GM18861 (cell line): ENCODE results near the gene TBX10.
"Not testable (repeated sequence)": the region's sequence is repeated elsewhere in the genome, so short reads cannot be mapped to it uniquely, and the experiment has no call there.

Experiments used
- ATAC-seq: cut with Tn5 transposase; IDR thresholded peaks from one replicate; pipeline ENCODE4 v1.9.1; 2021; ENCODE audit not compliant: unreplicated experiment

The TBX10 gene

DNA sequence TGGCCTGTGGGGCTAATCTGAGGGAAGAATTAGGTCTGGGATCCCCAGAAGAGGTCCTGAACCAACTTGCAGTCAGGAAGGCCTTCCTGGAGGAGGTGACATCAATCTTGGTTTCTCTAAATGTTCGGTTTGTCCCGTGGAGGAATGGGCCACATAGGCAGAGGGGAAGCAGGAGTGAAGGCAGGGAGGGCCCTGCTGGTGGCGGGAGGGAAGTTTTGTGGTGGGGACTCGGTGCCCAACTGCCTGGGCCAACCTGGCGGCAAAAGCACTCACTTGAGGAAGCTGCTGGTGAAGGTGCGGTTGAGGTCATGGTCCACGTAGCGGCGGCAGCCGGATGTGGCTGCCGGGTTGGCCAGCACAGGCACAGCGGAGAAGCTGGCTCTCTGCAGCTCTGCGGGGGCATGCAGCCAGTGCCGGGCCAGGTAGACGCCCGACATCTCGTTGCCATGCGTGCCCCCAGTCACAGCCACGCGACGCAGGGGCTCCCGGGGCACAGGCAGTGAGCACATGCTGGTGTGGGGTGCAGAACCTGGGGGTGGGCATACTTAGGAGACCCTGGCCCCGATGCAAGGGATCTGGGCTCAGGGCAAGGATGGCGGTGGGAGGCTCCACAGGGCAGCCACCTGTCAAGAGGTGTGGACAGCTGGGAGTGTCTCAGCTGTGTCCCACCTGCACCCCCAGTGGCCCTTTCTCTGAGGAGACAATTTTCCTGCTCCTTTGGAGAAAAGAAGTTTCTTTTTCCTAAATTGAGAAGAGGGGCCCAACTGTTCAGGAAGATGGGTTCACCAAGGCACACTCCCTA lies 7.2 kb upstream of the TBX10 start:
- no peak for ATAC-seq

DNA sequence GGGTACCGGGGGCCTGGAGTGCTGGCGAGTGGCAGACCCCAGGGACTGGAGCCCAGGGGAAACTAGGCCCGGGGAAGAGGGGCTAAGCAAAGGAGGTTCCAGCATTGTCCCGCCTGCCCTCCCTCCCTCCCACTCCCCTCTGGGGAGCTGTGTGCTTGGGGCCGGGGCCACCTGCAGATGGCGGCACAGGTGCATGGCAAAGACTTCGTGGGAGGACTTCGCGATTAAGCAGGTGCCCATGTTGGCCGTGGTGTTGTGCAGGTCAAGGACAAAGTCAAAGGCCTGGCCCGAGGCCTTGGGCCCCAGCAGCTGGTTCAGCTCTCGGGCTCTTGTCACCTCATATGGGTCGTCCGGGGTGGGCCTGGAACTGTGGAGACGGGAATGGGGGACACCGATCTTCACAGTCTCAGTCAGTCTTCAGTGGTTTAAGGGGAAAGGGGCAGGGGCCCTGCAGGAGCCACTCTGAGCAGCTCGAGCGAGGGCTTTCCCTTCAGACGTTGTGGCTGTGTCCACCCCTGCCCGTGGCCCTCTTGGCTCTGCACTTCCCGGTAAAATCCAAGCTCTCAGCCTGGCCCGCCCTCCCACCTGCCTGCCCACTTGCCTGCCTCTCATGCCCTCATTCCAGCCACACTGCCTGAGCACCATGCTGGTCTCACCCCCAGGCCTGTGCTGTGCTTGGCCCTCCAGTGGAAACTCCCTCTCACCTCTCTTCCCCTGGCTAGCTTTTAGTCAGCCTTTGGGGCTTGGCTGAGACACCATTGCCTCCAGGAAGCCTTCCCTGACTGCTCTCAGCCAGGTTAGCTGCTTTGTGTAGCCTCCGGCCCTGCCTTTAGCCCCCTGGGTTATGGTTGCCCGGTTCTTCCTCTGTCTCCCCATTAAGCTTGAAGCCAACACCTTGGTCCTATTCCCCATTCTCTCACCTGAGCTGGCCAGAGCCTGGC lies 6.2 kb upstream of the TBX10 start:
- ATAC-seq: no peak

DNA sequence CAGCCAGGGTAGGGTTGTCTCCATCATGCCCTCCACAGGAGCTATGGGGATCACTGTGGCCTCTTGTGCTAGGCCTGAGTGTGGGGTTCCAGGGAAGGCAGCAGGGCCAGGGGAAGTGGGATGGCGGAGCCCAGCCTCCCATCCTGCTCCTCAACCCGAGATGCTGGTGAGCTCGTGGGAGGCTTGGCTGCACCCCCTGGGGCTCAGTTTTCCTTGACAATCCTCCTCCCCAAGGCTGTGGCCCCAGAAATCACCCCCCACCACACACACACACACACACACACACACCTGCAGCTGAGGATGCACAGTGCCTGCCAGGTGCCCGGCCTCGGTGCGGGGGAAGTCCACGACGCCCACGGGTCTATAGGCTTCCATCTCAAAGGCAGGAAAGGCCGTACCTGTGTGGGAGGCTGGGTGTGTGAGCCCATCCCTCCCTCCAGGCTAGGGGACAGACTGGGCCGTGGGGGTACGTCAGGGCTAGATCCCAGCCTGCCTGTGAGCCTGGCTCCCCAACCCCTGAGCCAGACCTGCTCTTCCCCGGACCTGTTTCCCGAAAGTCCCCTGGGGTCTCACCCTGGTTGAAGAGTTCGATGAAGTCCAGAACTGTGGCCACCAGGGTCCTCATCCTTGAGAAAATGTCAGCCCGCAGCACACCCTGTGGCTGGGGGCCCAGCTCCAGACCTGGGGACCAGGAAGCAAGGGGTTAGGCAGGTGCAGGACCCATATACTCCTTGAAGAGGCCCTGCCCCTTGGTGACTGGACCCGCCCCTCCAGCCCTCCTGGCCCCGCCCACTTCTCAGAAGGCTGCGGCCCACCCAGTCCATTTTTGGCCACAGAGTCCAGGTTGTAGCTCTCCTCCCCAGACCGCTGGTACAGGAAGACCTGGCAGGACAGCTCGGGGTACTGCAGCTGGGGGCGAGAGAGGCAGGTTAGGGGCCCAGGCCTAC lies 5.2 kb upstream of the TBX10 start:
- ATAC-seq: no peak

DNA sequence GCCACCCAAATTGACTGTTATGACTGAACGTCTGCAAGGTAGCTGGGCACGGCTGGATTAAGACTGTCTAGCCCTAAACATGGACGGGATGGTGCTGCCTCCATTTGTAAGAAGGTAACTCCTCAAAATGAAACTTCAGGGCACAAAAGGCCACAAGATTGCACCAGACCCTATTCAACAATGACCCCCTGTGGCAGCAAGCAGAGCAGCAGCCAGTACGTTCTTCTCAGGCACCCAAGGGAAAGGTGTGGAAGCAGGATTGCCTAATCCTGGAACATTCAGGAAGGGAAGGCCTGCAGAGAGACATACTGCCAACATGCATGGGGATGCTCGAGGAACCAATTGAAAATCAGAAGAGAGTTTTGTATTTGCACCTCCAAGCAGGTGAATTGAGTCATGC lies 4.5 kb upstream of the TBX10 start:
- ATAC-seq: no peak

DNA sequence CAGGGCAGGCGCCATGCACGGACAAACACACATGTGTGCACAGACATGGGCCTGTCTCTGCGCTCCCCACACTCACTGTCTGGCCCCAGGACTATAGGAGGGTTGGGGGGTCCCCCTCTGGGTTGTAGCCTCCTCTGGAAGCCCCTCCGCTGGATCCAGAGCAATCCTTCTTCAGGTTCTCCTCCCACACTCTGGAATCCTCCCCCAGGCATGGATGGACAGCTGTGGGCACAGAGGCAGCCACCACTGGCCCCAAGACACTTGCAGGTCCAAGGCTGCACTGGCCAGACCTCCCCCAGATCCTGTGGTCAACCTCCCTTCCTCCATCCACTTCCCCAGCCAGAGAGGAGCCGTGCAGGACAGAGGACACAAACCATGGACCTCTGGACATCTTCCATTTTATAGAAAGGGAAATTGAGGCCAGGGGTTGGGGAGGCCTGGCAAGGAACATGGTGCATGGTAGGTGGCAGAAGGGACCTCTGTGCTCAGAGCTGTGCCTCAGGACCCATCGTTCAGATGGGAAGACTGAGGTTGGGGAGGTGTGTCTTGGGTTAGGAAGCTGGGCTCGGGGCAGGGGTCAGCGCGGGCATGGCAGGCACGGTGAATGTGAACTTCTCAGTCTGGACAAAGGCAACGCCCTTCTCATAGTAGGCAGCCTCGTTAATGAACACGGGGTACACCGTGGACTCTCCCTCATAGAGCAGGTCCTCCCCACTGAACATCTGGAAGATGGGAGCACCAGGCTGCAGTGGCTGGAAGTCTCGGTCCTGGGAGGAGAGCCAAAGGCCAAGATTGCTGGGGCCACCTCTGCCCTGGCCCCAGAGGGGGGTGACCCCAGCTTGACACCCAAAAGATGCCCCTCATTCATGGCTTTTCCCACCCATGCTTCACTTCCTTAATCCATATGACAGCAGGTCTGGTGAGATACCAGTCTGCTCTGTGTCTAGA lies 2.9 kb upstream of the TBX10 start:
- no peak for ATAC-seq

DNA sequence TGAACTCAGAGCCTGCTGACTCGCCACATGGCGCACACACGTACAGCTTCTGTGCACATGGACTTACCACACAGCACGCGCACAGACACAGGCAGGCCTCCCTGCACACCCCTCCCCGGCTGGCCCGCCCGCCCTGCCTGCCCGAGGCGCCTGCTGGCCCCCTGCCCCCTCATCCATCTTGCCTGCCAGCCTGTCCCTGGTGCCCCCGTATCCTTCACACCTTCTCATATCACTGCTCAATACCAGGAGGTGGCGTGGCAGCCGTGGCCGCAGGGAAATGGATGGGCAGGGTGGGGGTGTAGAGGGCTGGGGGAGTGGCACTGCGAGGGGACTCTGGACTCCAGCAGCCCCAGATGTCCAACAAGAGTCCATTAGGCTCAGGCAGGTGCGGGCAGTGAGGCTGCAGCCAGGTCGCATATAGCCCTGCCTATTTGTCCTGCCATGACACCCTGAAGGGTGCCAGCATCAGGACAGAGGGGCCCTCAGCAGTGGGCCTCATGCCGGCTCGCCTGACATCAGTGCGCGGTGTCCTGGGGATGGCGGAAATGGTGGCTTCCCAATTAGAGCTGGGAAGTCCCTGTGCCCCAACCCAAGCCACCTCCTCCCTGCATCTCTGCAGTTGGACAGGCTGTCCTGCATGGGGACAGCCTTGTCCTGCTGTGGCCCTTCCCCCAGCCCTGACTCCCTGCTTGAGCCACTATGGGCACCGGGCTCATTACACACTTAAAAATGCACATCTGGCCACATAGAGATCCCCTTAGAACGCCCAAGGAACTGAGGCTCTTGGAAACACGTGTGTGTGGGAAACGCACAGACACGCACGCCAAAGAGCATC lies 2.0 kb upstream of the TBX10 start:
- ATAC-seq: no peak

DNA sequence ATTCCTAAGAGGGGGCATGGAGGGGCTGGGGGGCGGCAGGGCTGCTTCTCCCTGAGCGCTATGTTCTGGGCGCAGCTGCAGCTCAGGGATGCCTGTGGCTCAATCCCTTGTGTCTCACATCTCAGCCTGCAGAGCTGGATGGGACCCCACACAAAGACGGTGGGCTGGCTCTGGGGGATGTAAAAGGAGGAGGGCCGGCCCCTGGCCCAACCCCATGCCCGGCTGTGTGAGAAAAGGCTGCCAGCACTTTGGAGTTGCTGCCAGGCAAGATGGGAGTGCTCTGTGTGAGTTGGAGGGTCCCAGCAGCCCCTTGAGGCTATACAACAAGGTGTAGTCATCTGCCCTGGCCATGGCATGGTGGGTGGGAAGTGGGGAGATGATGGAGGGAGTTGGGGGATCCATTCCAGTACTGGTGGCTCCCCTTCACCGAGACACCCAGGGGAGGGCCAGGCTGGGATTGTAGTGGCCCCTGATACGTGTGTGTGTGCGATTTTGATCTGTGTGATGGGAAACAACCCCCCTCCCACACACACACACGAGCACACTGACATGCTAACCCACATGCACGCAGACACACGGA lies 1.3 kb upstream of the TBX10 start:
- ATAC-seq: no peak

DNA sequence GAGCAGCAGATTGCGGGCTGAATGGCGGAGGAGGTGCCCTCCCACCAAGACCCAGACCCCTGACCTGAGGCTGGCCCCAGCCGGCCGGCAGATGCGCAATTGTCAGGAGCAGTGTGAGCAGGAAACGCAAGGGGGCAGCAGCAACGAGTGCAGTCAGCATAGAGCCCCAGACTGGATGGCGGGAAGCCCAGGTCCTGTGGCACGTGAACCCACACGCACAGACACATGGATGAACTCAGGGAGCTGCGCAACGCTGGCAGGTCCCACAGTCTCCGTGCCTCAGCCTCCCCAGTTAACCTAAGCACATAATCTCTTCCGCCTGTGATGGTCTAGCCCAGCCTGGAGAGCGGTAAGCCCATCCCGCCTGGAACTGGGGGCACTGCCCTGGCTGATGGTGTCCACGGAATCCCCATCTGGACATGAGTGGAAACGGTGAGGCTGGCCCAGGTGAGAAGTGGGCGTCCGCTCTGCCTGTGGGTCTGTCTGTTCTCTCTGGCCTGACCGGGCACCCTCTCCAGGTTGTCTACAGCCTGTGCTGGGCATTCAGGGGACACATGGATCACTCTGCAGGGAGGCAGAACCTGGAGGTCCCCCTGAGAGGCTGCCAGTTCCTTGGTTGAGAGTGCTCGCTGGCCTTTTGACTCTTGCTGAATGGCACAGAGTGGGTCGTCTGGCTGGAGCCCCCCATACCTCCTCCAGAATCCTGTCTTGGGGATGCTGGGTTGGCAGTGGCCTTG lies 626 bp upstream of the TBX10 start:
- no peak for ATAC-seq

DNA sequence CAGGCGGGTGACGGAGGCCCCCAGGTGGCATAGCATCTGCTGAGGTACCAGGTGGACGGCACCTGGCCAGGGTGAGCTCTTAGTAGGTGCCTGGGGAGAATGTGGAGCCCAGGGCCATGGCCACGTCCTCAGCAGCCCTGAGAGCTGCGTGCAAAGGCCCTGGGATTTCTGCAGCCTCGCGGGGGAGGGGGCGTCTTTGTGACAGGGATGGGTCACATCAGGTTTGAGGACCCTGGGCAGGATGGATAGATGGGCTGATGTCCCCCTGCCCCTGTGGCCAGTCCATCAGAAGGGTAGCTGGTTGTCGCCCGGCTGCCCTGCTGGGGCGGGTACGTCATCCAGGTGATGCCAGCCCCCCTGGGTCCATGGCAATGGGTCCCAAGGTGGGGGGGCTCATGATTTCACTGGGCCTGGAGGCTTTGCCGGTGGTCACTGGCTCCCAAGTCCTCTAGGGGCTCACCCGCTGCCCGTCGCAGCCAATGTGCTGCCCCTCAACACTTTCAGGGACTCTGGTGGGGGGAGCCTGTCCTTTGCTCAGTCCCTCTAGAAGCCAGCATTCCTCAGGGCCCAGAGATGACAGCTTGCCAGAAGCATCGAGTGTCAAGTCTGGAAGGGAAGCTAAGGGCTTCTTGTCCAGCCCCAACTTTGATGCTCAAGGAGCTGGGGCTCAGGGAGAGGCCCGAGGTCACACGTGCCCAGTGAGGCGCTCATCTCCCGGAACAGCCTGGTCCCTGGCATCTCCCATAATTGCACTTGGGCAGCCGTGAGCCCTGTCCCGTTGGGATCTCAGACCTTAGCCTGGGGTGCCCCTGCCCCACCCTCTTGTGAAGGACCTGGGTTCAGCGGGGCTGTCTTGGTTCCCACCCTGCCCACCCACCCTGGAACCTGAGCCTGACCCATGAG lies 777 bp downstream of the TBX10 start:
- no peak for ATAC-seq

DNA sequence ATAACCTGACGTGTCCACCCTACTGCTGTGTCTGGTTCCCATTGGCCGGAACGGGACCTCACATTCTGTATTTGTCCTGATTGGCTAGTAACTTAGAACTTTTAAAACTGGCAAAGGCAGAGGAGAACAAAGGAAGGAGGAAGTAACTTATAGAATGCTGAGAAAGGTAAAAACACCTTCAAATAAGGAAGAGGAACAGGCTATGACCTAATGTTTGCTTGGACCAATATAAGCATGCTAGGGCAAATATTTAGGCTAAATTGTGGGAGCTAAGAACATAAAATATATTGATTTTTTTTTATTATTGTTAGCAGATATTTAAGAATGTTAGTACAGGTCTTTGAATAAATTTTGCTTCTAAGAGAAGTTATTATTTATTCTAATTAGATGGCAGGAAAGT lies 2.1 kb downstream of the TBX10 start:
- ATAC-seq: not testable (repeated sequence)

DNA sequence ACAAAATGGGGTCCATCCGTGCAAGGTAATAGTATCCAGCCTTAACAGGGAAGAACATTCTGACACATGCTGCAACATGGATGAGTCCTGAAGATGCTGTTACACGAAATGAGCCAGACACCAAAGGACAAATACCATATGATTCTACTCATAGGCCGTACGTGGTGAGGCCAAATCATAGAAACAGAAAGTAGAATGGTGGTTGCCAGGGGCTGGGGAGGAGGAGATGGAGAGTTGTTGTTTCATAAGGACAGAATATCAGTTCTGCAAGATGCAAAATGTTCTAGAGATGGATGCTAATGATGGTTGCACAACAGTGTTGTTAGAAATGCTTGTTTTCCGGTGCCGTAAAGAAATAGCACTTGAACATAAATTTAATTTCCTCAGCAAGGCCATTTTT lies 2.6 kb downstream of the TBX10 start:
- ATAC-seq: no peak

DNA sequence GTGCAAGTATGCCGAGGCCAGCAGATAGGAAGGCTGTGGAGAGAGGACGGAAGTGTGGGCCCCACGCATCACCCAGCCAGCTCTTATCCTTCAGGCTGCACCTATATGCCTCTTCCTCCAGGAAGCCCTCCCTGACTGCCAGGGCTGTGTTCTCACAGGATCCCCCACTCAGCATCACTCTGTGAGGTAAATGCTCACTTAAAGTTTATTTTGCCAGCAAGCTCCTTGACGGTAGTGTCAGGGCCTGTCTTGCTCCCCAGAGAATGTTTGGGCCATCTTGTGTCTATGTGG lies 4.4 kb downstream of the TBX10 start:
- no peak for ATAC-seq

DNA sequence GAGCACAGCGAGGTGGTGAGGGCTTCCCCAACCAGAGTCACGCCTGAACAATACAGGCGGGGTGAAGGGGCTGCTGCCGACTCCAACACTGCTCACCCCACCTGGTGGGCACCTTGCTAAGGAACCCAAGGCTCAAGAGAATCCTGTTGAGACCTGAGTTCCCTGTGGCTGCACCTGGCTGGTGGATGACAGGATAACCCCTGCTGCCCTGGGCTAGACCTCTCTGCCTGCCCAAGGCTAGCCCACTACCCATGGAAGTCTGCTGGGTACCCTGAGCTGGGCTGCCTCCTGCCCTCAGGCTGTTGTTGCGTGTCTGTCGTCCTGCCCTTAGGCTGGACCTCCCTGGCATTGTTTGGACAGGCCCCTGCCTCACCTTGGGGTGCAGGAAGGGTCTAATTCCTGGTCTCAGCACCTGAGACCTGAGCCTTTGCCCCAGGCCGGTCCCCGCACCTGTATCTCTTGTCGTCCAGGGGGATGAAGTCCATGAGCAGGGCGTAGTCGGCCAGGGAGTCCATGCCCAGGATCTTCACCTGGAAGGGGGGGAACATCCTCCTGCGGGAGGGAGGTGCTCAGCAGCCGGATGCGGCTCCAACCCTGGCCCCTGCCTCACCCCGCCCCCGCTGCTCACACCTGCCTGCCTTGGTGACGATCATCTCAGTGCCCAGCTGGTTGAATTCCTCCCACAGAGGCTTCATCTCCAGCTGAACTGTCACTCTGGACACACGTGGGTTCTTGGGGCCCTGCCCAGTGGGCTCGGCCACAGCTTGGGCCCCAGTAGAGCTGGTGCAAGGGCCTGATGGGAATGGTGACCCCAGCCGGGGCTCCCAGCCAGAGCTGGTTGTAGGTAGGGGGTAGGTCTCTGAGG lies 5.0 kb downstream of the TBX10 start:
- no peak for ATAC-seq

DNA sequence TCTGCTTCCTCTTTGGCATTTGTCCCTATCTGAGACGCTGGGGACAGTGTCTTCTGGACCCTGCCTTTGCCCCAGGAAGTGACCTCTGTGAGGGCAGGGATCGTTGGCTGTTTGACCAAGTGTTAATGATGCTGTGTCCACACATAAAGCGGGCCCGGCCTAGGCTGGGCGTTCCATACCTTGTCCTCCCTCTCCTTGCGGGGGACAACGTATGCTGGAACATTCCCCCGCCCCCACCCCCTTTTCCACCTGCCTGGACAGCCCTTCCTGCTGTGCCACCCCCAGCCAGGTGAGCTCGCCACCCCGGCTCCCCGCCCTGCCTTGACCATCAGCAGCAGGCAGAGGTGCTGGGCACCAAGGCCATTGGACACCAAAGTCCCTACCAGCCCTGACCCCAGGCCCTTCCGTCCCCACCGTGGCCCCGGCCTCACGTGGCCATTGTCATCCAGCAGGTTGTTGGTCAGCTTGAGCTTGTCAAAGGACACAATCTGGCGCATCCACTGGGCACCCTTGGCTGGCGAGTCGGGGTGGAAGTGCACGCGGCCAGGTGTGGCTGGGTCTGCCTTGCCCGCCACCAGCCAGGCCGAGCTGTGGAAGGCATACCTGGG lies 5.7 kb downstream of the TBX10 start:
- no peak for ATAC-seq

DNA sequence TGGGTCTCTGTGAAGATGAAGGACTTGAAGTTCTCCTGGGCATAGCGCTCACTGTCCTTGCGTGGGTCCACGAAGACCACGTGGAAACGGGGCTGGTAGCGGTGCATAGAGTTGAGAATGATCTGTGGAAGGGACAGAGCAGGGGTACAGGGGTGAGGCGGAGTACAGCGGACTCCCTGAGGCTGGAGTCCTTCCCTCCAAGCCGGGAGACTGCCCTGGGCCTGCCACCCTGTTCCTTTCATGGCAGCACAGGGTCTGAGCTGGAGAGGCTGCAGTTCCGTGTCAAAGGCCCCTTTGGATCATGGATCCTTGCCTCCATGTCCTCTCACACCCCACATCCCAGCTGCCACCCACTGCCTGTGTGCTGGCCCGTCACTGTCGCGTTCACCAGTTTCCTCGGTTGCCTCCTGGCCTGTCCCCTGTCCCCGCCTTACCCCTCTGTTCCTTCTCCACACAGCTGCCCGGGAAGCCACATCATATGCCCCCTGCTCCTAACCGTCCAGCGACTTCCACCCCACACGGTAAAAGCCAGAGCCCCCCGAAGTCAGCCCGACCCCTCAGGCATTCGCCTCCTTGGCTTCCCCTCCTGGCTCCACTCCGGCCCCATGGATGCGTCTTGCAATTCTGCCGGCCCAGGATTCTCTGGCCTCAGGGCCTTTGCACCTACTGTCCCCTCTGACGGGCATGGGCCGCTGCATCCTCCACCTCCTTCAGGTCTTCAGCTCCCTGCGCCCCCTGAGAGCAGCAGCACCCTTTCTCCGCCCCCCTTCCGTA lies 6.4 kb downstream of the TBX10 start:
- ATAC-seq: no peak
